ENCODE data around the gene PPP1R13B.

Gene PPP1R13B

GRCh38 chr14:103732868-103733620 lies 114.3 kb downstream of the PPP1R13B start:
- no peak for DNase-seq (ENCODE audit: low spot score)
- FAIRE-seq = no peak

- DNase-seq (ENCODE audit: low spot score) (no peak), FAIRE-seq (no peak)
Observed at GRCh38 chr14:103731916-103732867, 115.2 kb downstream of the PPP1R13B start.

- FAIRE-seq (no peak), DNase-seq (ENCODE audit: low spot score) (no peak)
Observed at GRCh38 chr14:103731481-103731880, 115.9 kb downstream of the PPP1R13B start.

GRCh38 chr14:103730490-103731035 lies 116.8 kb downstream of the PPP1R13B start:
- no peak for DNase-seq (ENCODE audit: low spot score)
- FAIRE-seq = no peak

GRCh38 chr14:103729496-103730448 lies 117.6 kb downstream of the PPP1R13B start:
- DNase-seq (ENCODE audit: low spot score) (no peak), FAIRE-seq (no peak)

- FAIRE-seq (no peak), DNase-seq (ENCODE audit: low spot score) (no peak)
Observed at GRCh38 chr14:103728721-103729120, 118.7 kb downstream of the PPP1R13B start.

GRCh38 chr14:103728141-103728540 lies 119.2 kb downstream of the PPP1R13B start:
- FAIRE-seq (no peak), DNase-seq (ENCODE audit: low spot score) (no peak)

- DNase-seq (ENCODE audit: low spot score) = no peak
- FAIRE-seq = no peak
Observed at GRCh38 chr14:103727313-103727980, 119.9 kb downstream of the PPP1R13B start.

- DNase-seq (ENCODE audit: low spot score) = no peak
- FAIRE-seq = no peak
Observed at GRCh38 chr14:103726474-103726873, 120.9 kb downstream of the PPP1R13B start.

- DNase-seq (ENCODE audit: low spot score) (no peak), FAIRE-seq (no peak)
Observed at GRCh38 chr14:103725739-103726395, 121.5 kb downstream of the PPP1R13B start.

- DNase-seq (ENCODE audit: low spot score) = no peak
Observed at GRCh38 chr14:103725001-103725682, 122.2 kb downstream of the PPP1R13B start.

GRCh38 chr14:103724116-103724515 lies 123.3 kb downstream of the PPP1R13B start:
- DNase-seq (ENCODE audit: low spot score) (peak; percentile 14), FAIRE-seq (no peak)

More at GRCh38 chr14:103725001-103725682, 122.2 kb downstream of the PPP1R13B start:
- FAIRE-seq = no peak

GRCh38 chr14:103723748-103724081 lies 123.7 kb downstream of the PPP1R13B start:
- no peak for FAIRE-seq

GRCh38 chr14:103721334-103722120 lies 125.8 kb downstream of the PPP1R13B start:
- DNase-seq (ENCODE audit: low spot score) (peak; percentile 79), FAIRE-seq (no peak)

More at GRCh38 chr14:103723748-103724081, 123.7 kb downstream of the PPP1R13B start:
- DNase-seq (ENCODE audit: low spot score) = no peak

- FAIRE-seq = no peak
- DNase-seq (ENCODE audit: low spot score) = no peak
Observed at GRCh38 chr14:103719751-103720150, 127.6 kb downstream of the PPP1R13B start.

GRCh38 chr14:103718572-103718971 lies 128.8 kb downstream of the PPP1R13B start:
- FAIRE-seq (no peak), DNase-seq (ENCODE audit: low spot score) (no peak)

- FAIRE-seq (no peak), DNase-seq (ENCODE audit: low spot score) (no peak)
Observed at GRCh38 chr14:103716899-103717411, 130.4 kb downstream of the PPP1R13B start.
